ENCODE data around the gene LRP6.
"Not testable (repeated sequence)": the region's sequence is repeated elsewhere in the genome, so short reads cannot be mapped to it uniquely, and the experiment has no call there.

Gene LRP6

GRCh38 chr12:12266873-12267741 lies at the start of gene LRP6:
Gene LRP6 (minus strand): TSS chr12:12267044. CDS start chr12:12266735, 309 bp downstream.
- peak; percentile 82 to 85 for DNase-seq

- no peak for DNase-seq
These were observed 49.0 kb upstream of the LRP6 start for GRCh38 chr12:12315838-12316237.

GRCh38 chr12:12310695-12311094 lies 43.9 kb upstream of the LRP6 start:
- DNase-seq, result not testable (repeated sequence)

- DNase-seq, result no peak
These were observed 38.9 kb upstream of the LRP6 start for GRCh38 chr12:12305568-12306300.

GRCh38 chr12:12302976-12303375 lies 36.1 kb upstream of the LRP6 start:
- no peak for DNase-seq

GRCh38 chr12:12301122-12301521 lies 34.3 kb upstream of the LRP6 start:
- DNase-seq, result no peak

GRCh38 chr12:12297201-12297830 lies 30.5 kb upstream of the LRP6 start:
- no peak for DNase-seq

GRCh38 chr12:12294215-12295005 lies 27.6 kb upstream of the LRP6 start:
- no peak for DNase-seq

- DNase-seq, result no peak
These were observed 23.4 kb upstream of the LRP6 start for GRCh38 chr12:12290206-12290605.

- DNase-seq, result no peak
These were observed 19.6 kb upstream of the LRP6 start for GRCh38 chr12:12286441-12286840.

GRCh38 chr12:12282761-12283425 lies 16.0 kb upstream of the LRP6 start:
- no peak for DNase-seq

- DNase-seq, result no peak
These were observed 15.4 kb upstream of the LRP6 start for GRCh38 chr12:12282202-12282601.

- DNase-seq, result no peak
These were observed 14.3 kb upstream of the LRP6 start for GRCh38 chr12:12281134-12281533.

- no peak for DNase-seq
These were observed 12.1 kb upstream of the LRP6 start for GRCh38 chr12:12278899-12279298.

GRCh38 chr12:12275874-12276273 lies 9.0 kb upstream of the LRP6 start:
- no peak for DNase-seq

GRCh38 chr12:12273291-12273957 lies 6.6 kb upstream of the LRP6 start:
- no peak for DNase-seq

GRCh38 chr12:12272869-12273268 lies 6.0 kb upstream of the LRP6 start:
- no peak for DNase-seq

GRCh38 chr12:12270226-12270625 lies 3.4 kb upstream of the LRP6 start:
- no peak for DNase-seq

- no peak for DNase-seq
These were observed 927 bp upstream of the LRP6 start for GRCh38 chr12:12267742-12268200.

- DNase-seq, result no peak
These were observed 413 bp downstream of the LRP6 start for GRCh38 chr12:12266389-12266872.
